Activated CD8-positive, alpha-beta memory T cell treated with anti-CD3 and anti-CD28 coated beads for 1 hour (primary cell): ENCODE measurements around the gene PHACTR2.
"Not testable (repeated sequence)": the region's sequence is repeated elsewhere in the genome, so short reads cannot be mapped to it uniquely, and the experiment has no call there.

Experiments
- DNase-seq, 2 donors: peaks; one replicate each; pipeline ENCODE4 v3.0.0-alpha.2; 2020; ENCODE audit warnings: low read depth in 1 of 2; ENCODE audit errors: extremely low read depth in 1 of 2

Gene PHACTR2

DNA sequence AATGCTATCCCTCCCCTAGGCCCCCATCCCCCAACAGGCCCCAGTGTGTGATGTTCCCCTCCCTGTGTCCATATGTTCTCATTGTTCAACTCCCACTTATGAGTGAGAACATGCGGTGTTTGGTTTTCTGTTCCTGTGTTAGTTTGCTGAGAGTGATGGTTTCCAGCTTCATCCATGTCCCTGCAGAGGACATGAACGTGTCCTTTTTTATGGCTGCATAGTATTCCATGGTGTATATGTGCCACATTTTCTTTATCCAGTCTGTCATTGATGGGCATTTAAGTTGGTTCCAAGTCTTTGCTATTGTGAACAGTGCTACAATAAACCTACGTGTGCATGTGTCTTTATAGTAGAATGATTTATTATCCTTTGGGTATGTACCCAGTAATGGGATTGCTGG, 173.9 kb downstream of the PHACTR2 start:
- DNase-seq, result not testable (repeated sequence)

GRCh38 chr6:143855057-143855456, 177.3 kb downstream of the PHACTR2 start:
- not testable (repeated sequence) for DNase-seq

DNA sequence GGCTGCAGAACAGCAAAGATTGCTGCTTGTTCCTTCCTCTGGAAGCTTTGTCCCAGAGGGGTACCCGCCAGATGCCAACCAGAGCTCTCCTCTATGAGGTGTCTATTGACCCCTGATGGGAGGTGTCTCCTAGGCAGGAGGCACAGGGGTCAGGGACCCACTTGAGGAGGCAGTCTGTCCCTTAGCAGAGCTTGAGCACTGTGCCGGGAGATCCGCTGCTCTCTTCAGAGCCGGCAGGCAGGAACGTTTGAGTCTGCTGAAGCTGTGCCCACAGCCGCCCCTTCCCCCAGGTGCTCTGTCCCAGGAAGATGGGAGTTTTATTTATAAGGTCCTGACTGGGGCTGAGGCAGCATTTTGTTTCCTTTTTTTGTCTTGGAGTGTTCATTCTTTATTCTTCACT, 179.0 kb downstream of the PHACTR2 start:
- DNase-seq, result not testable (repeated sequence)

- DNase-seq, result no peak
These were observed 179.9 kb downstream of the PHACTR2 start for GRCh38 chr6:143857651-143858050.

DNA sequence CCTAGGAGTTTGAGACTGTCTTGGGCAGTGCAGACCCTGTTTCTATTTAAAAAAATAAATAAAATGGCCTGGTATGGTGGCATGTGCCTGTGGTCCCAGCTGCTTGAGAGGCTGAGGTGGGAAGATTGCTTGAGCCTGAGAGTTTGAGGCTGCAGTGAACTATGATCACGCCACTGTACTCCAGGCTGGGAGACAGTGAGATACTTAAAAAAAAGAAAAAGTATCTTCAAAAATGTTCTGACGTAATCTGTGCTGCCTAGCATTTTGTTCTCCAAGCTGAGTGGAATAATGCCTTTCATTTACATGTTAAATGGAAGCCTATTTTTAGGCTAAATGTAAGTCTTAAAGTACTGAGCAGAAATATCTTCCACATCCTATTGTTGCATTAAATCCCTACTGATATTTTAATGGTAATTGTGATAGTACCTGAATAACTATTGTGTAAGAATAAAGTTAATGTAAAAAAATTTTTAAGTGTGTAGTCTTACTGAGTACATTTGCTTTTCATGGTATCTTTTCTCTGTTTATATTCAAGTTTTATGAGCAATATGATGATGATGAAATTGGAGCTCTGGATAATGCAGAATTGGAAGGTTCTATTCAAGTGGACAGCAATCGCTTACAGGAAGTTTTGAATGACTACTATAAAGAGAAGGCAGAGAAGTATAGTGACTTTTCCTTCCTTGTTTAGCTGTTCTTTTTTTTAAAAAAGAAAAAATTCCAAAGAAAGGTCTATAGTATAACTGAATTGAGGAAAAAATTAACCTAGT, 182.3 kb downstream of the PHACTR2 start:
- no peak for DNase-seq

DNA sequence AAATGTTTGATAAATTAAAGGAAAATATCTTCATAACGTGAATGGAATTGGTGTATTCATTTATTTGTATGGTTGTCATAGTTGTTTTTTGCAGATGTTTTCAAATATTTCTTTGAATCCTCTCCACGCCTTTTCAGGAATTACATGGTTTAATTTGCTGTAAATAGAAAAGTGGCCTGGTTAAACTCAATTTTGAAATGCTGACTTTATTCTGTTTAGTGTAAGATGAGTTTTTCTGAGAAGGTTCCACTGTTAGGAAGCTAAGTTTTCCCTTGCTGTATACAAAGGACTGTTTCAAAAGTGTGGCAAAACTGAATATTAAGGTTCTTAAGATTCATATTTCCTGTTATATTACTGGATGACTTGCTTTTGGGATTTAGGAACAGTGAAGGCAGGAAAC, 186.0 kb downstream of the PHACTR2 start:
- DNase-seq, result no peak

DNA sequence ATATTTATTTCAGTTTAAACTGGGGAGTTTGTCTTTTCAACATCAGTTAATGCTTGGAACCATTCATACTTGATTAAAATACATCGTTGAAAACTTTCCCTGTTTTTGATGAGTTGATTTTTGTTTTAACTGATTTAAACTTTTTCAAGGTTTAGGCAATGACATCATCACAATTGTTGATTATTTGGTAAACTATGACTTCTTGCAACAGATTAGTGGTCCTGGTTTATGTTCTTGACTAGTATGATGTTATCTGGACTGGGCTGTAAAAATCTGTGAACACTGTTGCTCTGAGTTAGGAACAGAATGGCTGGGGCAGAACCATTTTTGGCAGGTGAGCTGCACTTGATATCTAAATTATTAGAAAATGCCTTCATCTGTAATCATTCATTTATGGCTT, 186.5 kb downstream of the PHACTR2 start, which contains the start of gene ZC2HC1B:
TSS of gene ZC2HC1B (plus strand) at position 241 of the 400 bp plus-strand sequence. CDS start at position 307, 66 bp downstream.
- no peak for DNase-seq

DNA sequence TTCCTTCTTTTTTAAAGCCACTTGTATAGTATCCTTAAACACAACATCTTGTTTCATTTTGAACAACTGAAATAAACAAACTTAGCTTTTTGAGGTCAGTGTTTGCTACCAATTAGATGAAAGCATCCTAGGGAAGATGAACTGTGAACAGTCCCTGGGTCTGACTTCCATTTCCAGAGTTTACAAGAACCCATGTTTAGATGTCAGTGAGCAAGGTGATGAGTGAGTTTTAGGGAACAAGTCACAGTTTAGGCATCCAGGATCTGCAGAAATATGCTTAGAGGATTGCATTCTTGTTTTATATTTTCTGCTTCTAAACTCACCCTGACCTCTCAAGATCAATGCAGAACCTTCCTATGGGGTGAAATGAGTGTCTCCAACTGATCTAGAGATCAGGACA, 189.5 kb downstream of the PHACTR2 start:
- DNase-seq, result no peak

GRCh38 chr6:143868808-143869207, 191.0 kb downstream of the PHACTR2 start:
- DNase-seq, result not testable (repeated sequence)

- not testable (repeated sequence) for DNase-seq
These were observed 193.5 kb downstream of the PHACTR2 start for GRCh38 chr6:143871202-143871730.

- no peak for DNase-seq
These were observed 194.4 kb downstream of the PHACTR2 start for GRCh38 chr6:143872201-143872600.

DNA sequence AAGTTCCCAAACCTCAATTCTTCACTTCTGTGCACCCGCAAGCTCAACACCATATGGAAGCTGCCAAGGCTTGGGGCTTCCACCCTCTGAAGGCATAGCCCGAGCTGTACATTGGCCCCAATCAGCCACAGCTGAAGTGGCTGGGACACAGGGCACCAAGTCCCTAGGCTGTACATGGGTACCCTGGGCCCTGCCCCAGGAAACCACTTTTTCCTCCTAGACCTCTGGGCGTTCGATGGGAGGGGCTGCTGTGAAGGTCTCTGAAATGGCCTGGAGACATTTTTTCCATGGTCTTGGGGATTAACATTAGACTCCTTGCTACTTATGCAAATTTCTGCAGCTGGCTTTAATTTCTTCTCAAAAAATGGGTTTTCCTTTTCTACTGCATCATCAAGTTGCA, 195.8 kb downstream of the PHACTR2 start:
- not testable (repeated sequence) for DNase-seq

DNA sequence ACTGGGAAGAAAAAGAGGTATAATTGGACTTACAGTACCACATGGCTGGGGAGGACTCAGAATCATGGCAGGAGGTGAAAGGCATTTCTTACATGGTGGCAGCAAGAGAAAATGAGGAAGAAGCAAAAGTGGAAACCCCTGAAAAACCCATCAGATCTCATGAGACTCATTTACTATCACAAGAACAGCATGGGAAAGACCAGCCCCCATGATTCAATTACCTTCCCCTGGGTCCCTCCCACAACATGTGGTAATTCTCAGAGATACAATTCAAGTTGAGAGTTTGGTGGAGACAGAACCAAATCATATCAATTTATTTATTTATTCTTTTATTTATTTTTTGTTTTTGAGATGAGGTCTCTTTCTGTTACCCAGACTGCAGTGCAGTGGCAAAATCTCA, 196.7 kb downstream of the PHACTR2 start:
- DNase-seq, result not testable (repeated sequence)

- DNase-seq, result no peak
These were observed 200.0 kb downstream of the PHACTR2 start for GRCh38 chr6:143877584-143878271.

GRCh38 chr6:143878272-143878760, 200.6 kb downstream of the PHACTR2 start:
- DNase-seq, result no peak

DNA sequence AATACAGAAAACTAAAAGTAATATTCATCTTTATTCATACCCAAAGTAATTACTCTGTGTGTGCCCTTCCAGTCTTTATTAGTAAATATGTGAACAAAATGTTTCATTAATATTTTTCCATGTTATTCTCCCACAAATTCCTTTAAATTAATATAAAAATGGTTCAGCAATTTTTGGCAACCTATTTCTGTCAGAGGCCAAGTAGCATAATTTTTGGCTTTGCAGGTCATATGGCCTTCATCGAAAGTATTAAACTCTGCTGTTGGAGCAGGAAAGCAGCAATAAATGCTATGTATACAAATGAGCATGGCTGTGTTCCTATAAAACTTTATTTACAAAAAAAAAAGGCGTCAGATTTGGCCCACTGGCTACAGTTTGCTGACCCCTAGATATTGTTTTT, 202.6 kb downstream of the PHACTR2 start:
- DNase-seq, result no peak
